Measurements from ENCODE around the gene FAF1. TPM values are rescaled to one million over a fixed set of nuclear protein-coding genes. Genes with fewer than 3 reads are reported as not detected.
"Not testable (repeated sequence)": the region's sequence is repeated elsewhere in the genome, so short reads cannot be mapped to it uniquely, and the experiment has no call there.

The FAF1 gene
- total and polyA plus RNA-seq, 8 donors = 47.4 to 58.3 (median 53.2) TPM

DNA sequence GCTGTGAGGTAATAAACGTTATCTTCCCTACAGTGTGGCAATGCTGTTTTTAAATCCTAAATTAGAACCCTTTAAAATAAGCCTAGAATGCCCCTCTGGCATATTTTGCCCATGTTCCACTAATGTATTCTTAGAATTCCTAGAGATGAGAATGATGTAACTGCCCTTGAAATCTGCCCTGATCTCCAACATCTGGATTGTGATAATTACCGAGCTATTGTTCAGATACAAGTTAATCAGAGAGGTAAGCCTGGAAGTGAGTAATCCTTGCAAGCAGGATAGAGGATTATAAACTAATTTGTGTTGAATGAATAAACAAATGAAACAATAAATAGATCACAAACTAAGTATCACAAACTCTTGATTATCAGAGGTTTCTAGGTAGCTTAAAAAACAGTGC is 429.0 kb downstream of the FAF1 start:
- H3K4me1 ChIP-seq = no peaks in the 10 kb centered on the region
- no peak overlapping the region for H3K4me3 ChIP-seq
- peaks cover 0 to 3% of the 10 kb centered on the region in 2 donors for H3K36me3 ChIP-seq
- no peak for DNase-seq
- H3K9me3 ChIP-seq = no peaks in the 10 kb centered on the region
- H3K27ac ChIP-seq = no peak overlapping the region
- no peak for ATAC-seq
- intact Hi-C loops (cut with DNase I) = no loop called here
- TF ChIP-seq, protein P1, sequence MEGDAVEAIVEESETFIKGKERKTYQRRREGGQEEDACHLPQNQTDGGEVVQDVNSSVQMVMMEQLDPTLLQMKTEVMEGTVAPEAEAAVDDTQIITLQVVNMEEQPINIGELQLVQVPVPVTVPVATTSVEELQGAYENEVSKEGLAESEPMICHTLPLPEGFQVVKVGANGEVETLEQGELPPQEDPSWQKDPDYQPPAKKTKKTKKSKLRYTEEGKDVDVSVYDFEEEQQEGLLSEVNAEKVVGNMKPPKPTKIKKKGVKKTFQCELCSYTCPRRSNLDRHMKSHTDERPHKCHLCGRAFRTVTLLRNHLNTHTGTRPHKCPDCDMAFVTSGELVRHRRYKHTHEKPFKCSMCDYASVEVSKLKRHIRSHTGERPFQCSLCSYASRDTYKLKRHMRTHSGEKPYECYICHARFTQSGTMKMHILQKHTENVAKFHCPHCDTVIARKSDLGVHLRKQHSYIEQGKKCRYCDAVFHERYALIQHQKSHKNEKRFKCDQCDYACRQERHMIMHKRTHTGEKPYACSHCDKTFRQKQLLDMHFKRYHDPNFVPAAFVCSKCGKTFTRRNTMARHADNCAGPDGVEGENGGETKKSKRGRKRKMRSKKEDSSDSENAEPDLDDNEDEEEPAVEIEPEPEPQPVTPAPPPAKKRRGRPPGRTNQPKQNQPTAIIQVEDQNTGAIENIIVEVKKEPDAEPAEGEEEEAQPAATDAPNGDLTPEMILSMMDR (IDR thresholded peaks at IDR 0.05) = no peak
- no peaks in the 10 kb centered on the region for H3K27me3 ChIP-seq

DNA sequence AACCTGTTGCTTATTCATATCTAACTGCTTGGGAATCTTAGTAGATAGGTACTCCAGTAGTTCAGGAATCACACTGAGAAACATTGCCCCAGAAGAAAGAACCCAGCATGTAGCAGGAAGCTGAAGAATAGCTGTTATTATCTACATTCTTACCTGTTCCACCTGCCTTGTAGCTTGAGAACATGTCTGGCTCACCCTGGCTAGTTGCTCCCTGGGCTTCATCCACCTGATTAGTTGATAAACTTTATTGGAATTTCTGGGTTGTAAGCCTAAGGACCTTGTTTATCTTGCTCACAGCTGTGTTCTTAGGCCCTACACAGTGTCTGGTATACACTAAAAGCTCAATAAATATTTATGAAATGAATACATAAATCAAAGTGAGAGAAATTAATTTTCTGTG is 430.6 kb downstream of the FAF1 start:
- H3K27me3 ChIP-seq = no peaks in the 10 kb centered on the region
- no peak overlapping the region for H3K27ac ChIP-seq
- no peaks in the 10 kb centered on the region for H3K4me1 ChIP-seq
- no peak for DNase-seq
- no peak overlapping the region for H3K4me3 ChIP-seq
- TF ChIP-seq, protein P1 (IDR thresholded peaks at IDR 0.05) = no peak
- no peak for ATAC-seq
- intact Hi-C loops (cut with DNase I) = no loop called here
- H3K36me3 ChIP-seq = peaks cover 0 to 10% of the 10 kb centered on the region in 2 donors
- no peaks in the 10 kb centered on the region for H3K9me3 ChIP-seq

DNA sequence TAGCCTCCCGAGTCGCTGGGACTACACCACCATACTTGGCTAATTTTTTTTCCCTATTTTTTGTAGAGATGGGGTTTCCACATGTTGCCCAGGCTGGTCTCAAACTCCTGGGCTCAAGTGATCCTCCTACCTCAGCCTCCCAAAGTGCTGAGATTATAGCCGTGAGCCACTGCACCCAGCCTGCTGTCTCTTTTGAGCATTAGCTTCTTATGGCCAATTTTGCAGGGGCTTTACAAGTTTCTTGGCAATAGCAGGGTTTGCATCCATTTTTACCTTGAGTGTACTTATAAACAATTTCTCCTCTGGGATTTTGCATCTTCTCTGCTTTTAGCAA is 432.1 kb downstream of the FAF1 start:
- H3K27ac ChIP-seq; ATAC-seq; H3K27me3 ChIP-seq; H3K4me3 ChIP-seq; H3K4me1 ChIP-seq; intact Hi-C loops (cut with DNase I); DNase-seq: not testable (repeated sequence)
- peaks cover 0 to 11% of the 10 kb centered on the region in 2 donors for H3K9me3 ChIP-seq
- peaks cover 0 to 17% of the 10 kb centered on the region in 2 donors for H3K36me3 ChIP-seq

DNA sequence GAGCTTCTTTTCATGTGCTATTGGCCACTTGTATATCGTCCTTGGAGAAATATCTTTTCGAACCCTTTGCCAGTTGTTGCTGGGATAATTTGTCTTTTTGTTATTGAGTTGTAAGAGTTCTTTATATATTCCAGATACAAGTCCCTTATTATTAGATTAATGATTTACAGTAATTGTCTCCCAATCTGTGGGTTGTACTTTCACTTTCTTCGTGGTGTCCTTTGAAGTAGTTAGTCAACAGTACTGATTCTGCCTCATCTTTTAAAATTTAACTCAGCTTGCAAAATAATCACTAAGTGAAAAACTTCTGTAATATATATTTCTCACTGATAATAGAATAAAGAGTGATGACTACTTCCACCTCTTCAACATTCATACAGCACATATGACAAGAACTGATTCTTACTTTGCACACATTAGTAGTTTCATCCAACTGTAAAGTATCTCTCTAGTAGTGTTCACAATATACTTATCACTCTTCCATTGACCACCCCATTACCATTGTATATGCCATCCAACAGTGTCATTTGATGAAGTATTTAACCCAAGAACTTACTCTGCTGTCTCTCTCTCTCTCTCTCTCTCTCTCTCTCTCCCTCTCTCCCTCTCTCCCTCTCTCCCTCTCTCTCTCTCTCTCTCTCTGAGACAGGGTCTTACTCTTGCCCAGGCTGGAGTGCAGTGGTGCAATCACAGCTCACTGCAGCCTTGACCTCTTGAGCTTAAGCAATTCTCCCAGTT is 432.6 kb downstream of the FAF1 start:
- TF ChIP-seq, protein P1 (IDR thresholded peaks at IDR 0.05) = no peak
- ATAC-seq = no peak
- Histone ChIP-seq H3K27me3 (no peaks in the 10 kb centered on the region), H3K27ac (no peak overlapping the region), H3K36me3 (peaks cover 0 to 17% of the 10 kb centered on the region in 2 donors), H3K9me3 (peaks cover 0 to 15% of the 10 kb centered on the region in 2 donors), H3K4me3 (no peak overlapping the region), H3K4me1 (no peaks in the 10 kb centered on the region)
- intact Hi-C loops (cut with DNase I) = no loop called here
- no peak for DNase-seq

DNA sequence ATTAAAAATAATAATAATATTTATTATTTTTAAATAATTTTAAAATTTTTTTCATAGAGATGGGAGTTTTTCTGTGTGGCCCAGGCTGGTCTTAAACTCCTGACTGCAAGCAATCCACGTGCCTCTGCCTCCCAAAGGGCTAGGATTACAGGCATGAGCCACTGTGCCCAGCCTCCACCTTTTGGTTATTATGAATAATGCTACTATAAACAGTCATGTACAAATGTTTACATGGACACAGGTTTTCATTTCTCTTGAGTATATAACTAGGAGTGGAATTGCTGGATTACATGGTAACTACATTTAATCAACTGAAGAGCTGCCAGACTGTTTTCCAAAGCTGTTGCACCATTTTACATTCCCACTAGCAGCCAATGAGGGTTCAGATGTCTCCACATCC is 433.6 kb downstream of the FAF1 start:
- intact Hi-C loops (cut with DNase I) = no loop called here
- Histone ChIP-seq H3K9me3 (peaks cover 0 to 15% of the 10 kb centered on the region in 2 donors), H3K27ac (no peak overlapping the region), H3K4me3 (no peak overlapping the region), H3K36me3 (peaks cover 0 to 17% of the 10 kb centered on the region in 2 donors), H3K27me3 (no peaks in the 10 kb centered on the region), H3K4me1 (no peaks in the 10 kb centered on the region)
- TF ChIP-seq, protein P1 (IDR thresholded peaks at IDR 0.05) = no peak
- DNase-seq = no peak
- ATAC-seq = no peak

- no peak for ATAC-seq
- intact Hi-C loops (cut with DNase I) = no loop called here
Measured at GRCh38 chr1:50523548-50523947, 436.5 kb downstream of the FAF1 start.

More at GRCh38 chr1:50523548-50523947, 436.5 kb downstream of the FAF1 start:
- DNase-seq = no peak
- Histone ChIP-seq H3K27me3 (no peaks in the 10 kb centered on the region), H3K4me3 (no peak overlapping the region), H3K36me3 (peaks cover 2 to 27% of the 10 kb centered on the region in 2 donors), H3K9me3 (peaks cover 0 to 15% of the 10 kb centered on the region in 2 donors), H3K4me1 (no peaks in the 10 kb centered on the region), H3K27ac (no peak overlapping the region)
- TF ChIP-seq, protein P1 (IDR thresholded peaks at IDR 0.05) = no peak
